PFSK-1 (cell line): ENCODE results near the gene DCTPP1.

ENCODE experiments used
- FOXP2 ChIP-seq: optimal IDR thresholded peaks from 2 replicates; pipeline ENCODE3; 2011; ENCODE audit warnings: borderline replicate concordance, control low read depth, inconsistent platforms; ENCODE audit not compliant: insufficient read depth; ENCODE audit errors: extremely low read length, extremely low read depth
- POLR2AphosphoS5 ChIP-seq: IDR thresholded peaks from 2 replicates; pipeline ENCODE4 v1.6.1; 2012; ENCODE audit warnings: low read depth, mild to moderate bottlenecking, control low read depth, low read length, moderate library complexity
- REST ChIP-seq, 2 experiments: IDR thresholded peaks; 2 replicates each; pipeline versions ENCODE4 v1.6.1 to v1.8.0; 2011 to 2012; ENCODE audit warnings: low read depth in 2 of 2, low read length in 2 of 2, control low read depth in 1 of 2, inconsistent platforms in 1 of 2, mild to moderate bottlenecking in 1 of 2, moderate library complexity in 1 of 2; ENCODE audit not compliant: insufficient read depth in 1 of 2
- SIN3A ChIP-seq: IDR thresholded peaks from 2 replicates; pipeline ENCODE4 v1.6.1; 2012; ENCODE audit warnings: mild to moderate bottlenecking, low read length, moderate library complexity, borderline replicate concordance; ENCODE audit not compliant: insufficient read depth
- TAF1 ChIP-seq: IDR thresholded peaks from 2 replicates; pipeline ENCODE4 v1.6.1; 2012; ENCODE audit warnings: low read length, control low read depth, borderline replicate concordance; ENCODE audit not compliant: insufficient read depth

Gene DCTPP1

DNA sequence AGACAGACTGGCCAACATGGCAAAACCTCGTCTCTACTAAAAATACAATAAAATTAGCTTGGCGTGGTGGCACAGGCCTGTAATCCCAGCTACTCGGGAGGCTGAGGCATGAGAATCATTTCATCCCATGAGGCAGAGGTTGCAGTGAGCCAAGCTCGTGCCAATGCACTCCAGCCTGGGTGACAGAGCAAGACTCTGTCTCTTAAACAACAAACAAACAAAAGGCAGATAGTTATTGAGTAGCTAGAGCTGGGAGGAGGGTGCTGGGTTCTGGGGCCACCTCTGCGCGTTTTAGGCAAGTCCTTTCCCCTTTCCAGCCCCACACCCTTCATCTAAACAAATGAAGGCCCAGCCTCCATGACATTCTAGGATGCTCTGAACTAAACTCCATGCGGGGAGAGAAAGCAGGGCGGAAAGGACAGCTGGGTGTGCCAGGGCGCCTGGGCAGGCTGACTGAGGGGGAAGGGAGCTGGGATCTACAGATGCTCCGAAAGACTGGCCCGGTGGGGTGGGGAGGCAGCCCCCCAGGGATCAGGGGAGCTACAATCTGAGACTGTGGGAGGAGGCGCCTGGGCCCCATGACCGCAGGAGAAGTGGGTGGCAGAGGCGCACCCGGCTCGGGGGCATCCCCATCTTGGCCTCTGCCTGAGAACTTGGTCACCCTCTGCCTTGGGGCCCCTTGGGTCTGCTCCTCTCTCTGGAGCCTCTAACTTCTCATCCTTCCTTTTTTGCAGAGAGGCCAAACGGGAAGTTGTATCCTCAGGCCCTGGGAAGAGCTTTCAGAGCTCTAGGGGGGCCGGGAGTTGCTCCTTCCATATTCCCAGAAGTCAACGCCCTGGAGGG lies 43.6 kb upstream of the DCTPP1 start:
- no peak for TF ChIP-seq SIN3A
- TF ChIP-seq TAF1, result no peak
- no peak for TF ChIP-seq REST (IDR thresholded peaks at IDR 0.05; ENCODE audit: insufficient read depth in 1 of 2, low read depth in 2 of 2, low read length in 2 of 2)
- TF ChIP-seq FOXP2, result no peak
- no peak for TF ChIP-seq POLR2AphosphoS5

- TF ChIP-seq FOXP2 (no peak), TAF1 (no peak), REST (IDR thresholded peaks at IDR 0.05; ENCODE audit: insufficient read depth in 1 of 2, low read depth in 2 of 2, low read length in 2 of 2) (no peak), SIN3A (no peak), POLR2AphosphoS5 (no peak)
These were observed 42.6 kb upstream of the DCTPP1 start, which contains the start of gene ITGAL for GRCh38 chr16:30472328-30472942. Gene ITGAL, plus strand, starts transcription at chr16:30472742. Its CDS starts 96 bp downstream, at chr16:30472838.

GRCh38 chr16:30470632-30470995 lies 40.8 kb upstream of the DCTPP1 start:
- no peak for TF ChIP-seq TAF1

DNA sequence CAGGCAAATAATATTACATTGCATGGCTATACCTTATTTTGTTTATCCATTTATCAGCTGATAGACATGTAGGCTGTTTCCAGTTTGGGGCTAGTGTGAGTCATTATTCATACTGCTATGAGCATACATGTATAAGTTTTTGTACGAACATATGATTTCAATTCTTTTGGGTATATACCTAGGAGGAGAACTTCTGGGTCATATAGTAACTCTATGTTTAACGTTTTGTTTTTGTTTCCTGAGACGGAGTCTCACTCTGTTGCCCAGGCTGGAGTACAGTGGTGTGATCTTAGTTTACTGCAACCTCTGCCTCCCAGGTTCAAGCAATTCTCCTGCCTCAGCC lies 40.3 kb upstream of the DCTPP1 start:
- TF ChIP-seq POLR2AphosphoS5 (no peak), SIN3A (no peak), FOXP2 (no peak), REST (IDR thresholded peaks at IDR 0.05; ENCODE audit: insufficient read depth in 1 of 2, low read depth in 2 of 2, low read length in 2 of 2) (no peak), TAF1 (no peak)

- TF ChIP-seq TAF1 (no peak), FOXP2 (no peak), POLR2AphosphoS5 (no peak), SIN3A (no peak), REST (IDR thresholded peaks at IDR 0.05; ENCODE audit: insufficient read depth in 1 of 2, low read depth in 2 of 2, low read length in 2 of 2) (no peak)
These were observed 34.2 kb upstream of the DCTPP1 start for GRCh38 chr16:30464078-30464477.
